Pancreas (tissue), 10 donors: ENCODE results near the gene CLSTN3. TPM values are rescaled to one million over a fixed set of nuclear protein-coding genes. Genes with fewer than 3 reads are reported as not detected.
A peak's percentile ranks its signal among the peaks of the same experiment; 100 is the strongest.

Source experiments
- ATAC-seq, 4 donors: fragments of 200-7000 bp; cut with Tn5 transposase; one replicate each; pipeline versions ENCODE4 v1.8.0 to v1.9.1; 2020; ENCODE audit warnings: mild to moderate bottlenecking in 4 of 4, moderate library complexity in 4 of 4
- DNase-seq, 6 donors: peaks; one replicate each; pipeline ENCODE4 v3.0.0-alpha.2; 2020
- FAIRE-seq: peaks from 2 replicates; lab custom pipeline; 2012; peaks lifted over from hg19 to GRCh38; lab: Jason Lieb, UNC
- H3K27ac ChIP-seq, 4 donors: fragments of 200-600 bp; sonication (generic); 1 replicate in 3 of 4; 2 replicates in 1 of 4; pipeline versions ENCODE4 v1.5.0 to v1.8.0; 2020
- H3K27me3 ChIP-seq, 4 donors: fragments of 200-600 bp; one replicate each; pipeline ENCODE4 v1.8.0; 2021
- H3K36me3 ChIP-seq, 3 donors: fragments of 200-600 bp; sonication (generic) in 1 of 3; one replicate each; pipeline versions ENCODE4 v1.5.0 to v1.8.0; 2020 to 2021
- H3K4me1 ChIP-seq, 3 donors: fragments of 200-600 bp; one replicate each; pipeline ENCODE4 v1.8.0; 2021
- H3K4me3 ChIP-seq, 4 donors: fragments of 200-600 bp; sonication (generic) in 2 of 4; one replicate each; pipeline versions ENCODE4 v1.5.0 to v1.8.0; 2020 to 2021
- H3K9me3 ChIP-seq, 4 donors: fragments of 200-600 bp; one replicate each; pipeline ENCODE4 v1.8.0; 2021
- WGBS, 2 donors: extraction: QIAGEN DNeasy Blood & Tissue Kit; methylation state at CpG; one replicate each; pipeline ENCODE4 v1.1.7; 2013; 5-methylcytosine and 5-hydroxymethylcytosine counted together
- intact Hi-C, 3 donors: fragments of 100-400 bp; cut with DNase I; formaldehyde crosslinking; loops; one replicate each; pipeline versions ENCODE4 v1.11.1 to v1.14.2; 2022
- polyA plus RNA-seq, 2 donors: library from polyadenylated mRNA; stranded (reverse); fragments of 200-250 nt; gene quantifications; one replicate each; pipeline ENCODE4 v1.2.3, GENCODE V29; 2013
- total RNA-seq, 6 donors: library from RNA; stranded (reverse); fragmentation: NEBNext Ultra II Directional in 4 of 6; extraction: Animal tissue kit (Norgen Biotek cat#: 25700) in 4 of 6; gene quantifications; one replicate each; pipeline versions ENCODE4 v1.2.1 to v1.2.4, GENCODE V29; 2021 to 2023
- TF ChIP-seq, protein P1 (sequence below), 4 donors: fragments of 200-600 bp; sonication (generic) in 3 of 4; IDR thresholded peaks; one replicate each; pipeline versions ENCODE4 v1.5.0 to v1.8.0; 2021; ENCODE audit warnings: antibody characterized with exemption in 4 of 4
- donor health status: healthy with polysubstance abuse.
- donor health status: DM: no; HTN: no; CAD: no; lungs with moderate emphysema.
- donor health status: DM: no; HTN: no; CAD: no.
- donor health status: control.
- donor health status: control.
- donor health status: Bipolar disorder and iron deficiency.
- donor health status: DM: yes; HTN: yes; CAD: no.
- donor health status: DM: no; HTN: no; CAD: no.
- donor health status: DM: no; HTN: no; CAD: no.
- donor health status: DM: yes; HTN: yes; CAD: no.

CLSTN3 gene
- total and polyA plus RNA-seq, 8 donors = 7.8 to 26.2 (median 18.0) TPM

- Histone ChIP-seq H3K9me3 (no peaks in the 10 kb centered on the region), H3K36me3 (no peaks in the 10 kb centered on the region), H3K27ac (no peak overlapping the region), H3K27me3 (no peaks in the 10 kb centered on the region), H3K4me3 (peak overlapping the region in 1 of 4 donors; percentile 17), H3K4me1 (peaks cover 0 to 6% (median 5%) of the 10 kb centered on the region in 3 donors)
- TF ChIP-seq, protein P1, sequence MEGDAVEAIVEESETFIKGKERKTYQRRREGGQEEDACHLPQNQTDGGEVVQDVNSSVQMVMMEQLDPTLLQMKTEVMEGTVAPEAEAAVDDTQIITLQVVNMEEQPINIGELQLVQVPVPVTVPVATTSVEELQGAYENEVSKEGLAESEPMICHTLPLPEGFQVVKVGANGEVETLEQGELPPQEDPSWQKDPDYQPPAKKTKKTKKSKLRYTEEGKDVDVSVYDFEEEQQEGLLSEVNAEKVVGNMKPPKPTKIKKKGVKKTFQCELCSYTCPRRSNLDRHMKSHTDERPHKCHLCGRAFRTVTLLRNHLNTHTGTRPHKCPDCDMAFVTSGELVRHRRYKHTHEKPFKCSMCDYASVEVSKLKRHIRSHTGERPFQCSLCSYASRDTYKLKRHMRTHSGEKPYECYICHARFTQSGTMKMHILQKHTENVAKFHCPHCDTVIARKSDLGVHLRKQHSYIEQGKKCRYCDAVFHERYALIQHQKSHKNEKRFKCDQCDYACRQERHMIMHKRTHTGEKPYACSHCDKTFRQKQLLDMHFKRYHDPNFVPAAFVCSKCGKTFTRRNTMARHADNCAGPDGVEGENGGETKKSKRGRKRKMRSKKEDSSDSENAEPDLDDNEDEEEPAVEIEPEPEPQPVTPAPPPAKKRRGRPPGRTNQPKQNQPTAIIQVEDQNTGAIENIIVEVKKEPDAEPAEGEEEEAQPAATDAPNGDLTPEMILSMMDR (IDR thresholded peaks at IDR 0.05) = no peak
- DNase-seq (no peak), FAIRE-seq (no peak), ATAC-seq (no peak)
- intact Hi-C loops = no loop called here
- WGBS, 2 donors = 89 to 90% methylated on average over 16 to 17 of the region's 17 CpGs
Observed at GRCh38 chr12:7127916-7128626, 2.1 kb upstream of the CLSTN3 start.

DNA sequence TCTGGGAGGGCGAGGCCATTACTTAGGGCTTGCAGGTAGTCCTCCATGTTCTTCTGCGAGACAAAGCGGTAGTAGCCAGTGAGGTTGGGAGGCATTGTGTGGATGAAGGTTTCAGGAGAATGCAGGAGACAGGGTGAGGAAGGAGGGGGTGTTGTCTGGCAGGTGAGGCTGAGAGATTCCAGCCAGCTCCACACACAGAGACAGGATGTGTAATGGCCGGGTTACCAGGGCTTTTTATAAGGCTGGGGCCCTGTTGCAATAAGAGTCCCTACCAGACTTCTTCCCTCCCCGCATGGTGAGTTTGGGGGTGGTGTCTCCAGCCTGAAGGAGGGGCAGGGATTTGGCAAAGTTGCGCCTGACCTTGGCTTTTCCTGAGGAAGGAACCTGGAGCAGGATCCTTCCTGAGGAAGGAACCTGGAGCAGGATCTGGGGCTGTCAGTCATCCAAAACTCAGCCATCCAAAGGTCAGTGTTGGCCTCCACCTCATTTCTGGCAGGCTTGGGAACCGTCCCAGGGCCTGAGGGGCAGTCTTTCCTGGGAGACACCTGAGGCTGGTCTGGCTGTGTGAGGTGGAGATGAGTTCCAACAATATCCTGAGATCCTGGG lies 1.4 kb upstream of the CLSTN3 start, which contains the start of gene RBP5:
Gene RBP5, minus strand, starts transcription at position 209 of the 606 bp plus-strand sequence. Its CDS starts 114 bp downstream, at position 95.
- Histone ChIP-seq H3K4me1 (peaks cover 0 to 6% (median 5%) of the 10 kb centered on the region in 3 donors), H3K36me3 (no peaks in the 10 kb centered on the region), H3K4me3 (peak within 1 kb of the TSS; percentile 26 to 74 (median 72)), H3K27me3 (no peaks in the 10 kb centered on the region), H3K27ac (peak within 1 kb of the TSS in 3 of 4 donors; percentile 15 to 73 (median 62)), H3K9me3 (no peaks in the 10 kb centered on the region)
- intact Hi-C loops = no loop called here
- FAIRE-seq (no peak), ATAC-seq (no peak), DNase-seq (no peak)
- 59 to 63% methylated on average over 7 of the region's 7 CpGs for WGBS, 2 donors
- TF ChIP-seq, protein P1 (IDR thresholded peaks at IDR 0.05) = no peak

DNA sequence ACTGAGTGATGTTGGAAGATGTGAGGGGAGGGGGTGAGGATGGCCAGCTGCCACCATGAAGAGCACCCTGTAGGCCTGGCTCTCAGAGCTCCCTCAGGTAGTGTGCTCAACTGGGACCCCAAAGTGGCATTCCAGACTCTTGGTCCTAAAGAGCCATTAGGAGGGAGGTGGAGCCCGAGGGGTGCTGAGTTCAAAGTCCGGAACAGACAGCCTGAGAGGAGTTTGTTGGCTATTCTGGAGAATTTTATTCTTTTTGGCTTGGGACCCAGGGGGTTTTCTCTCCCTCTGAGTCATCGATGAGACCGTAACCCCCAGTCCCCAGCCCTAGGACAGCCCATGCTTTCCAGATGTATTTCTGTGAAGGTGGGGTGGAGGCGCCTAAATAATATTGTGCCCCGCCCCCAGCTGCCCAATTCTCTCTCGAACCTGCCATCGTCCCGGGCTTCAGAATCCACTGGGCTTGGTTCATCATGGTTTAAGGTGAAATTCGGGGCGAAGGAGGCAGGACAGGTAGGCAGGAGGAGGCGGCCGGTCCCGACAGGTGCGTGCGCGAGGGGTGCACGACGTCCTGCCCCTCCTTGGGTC lies 792 bp upstream of the CLSTN3 start:
- FAIRE-seq = no peak

GRCh38 chr12:7130701-7131501 lies 730 bp downstream of the CLSTN3 start:
- Histone ChIP-seq H3K27me3 (no peaks in the 10 kb centered on the region), H3K36me3 (no peaks in the 10 kb centered on the region), H3K9me3 (no peaks in the 10 kb centered on the region), H3K4me3 (peak overlapping the region; percentile 26 to 74 (median 72)), H3K4me1 (peaks cover 0 to 6% (median 5%) of the 10 kb centered on the region in 3 donors), H3K27ac (peak overlapping the region in 3 of 4 donors; percentile 8 to 73 (median 62))
- 2 to 3% methylated on average over 29 to 32 of the region's 32 CpGs for WGBS, 2 donors
- ATAC-seq (peak; percentile 55 to 83 (median 76)), FAIRE-seq (no peak), DNase-seq (peak in 5 of 6 donors; percentile 55 to 81 (median 71))
- intact Hi-C loops = no loop called here
- TF ChIP-seq, protein P1 (IDR thresholded peaks at IDR 0.05) = no peak

More for the DNA sequence above, 792 bp upstream of the CLSTN3 start:
- peaks cover 0 to 6% (median 5%) of the 10 kb centered on the region in 3 donors for H3K4me1 ChIP-seq
- peak overlapping the region in 3 of 4 donors; percentile 15 to 73 (median 62) for H3K27ac ChIP-seq
- WGBS, 2 donors = 3% methylated on average over 19 of the region's 19 CpGs
- peak in 2 of 4 donors; percentile 1 to 4 for ATAC-seq
- intact Hi-C loops = no loop called here
- no peaks in the 10 kb centered on the region for H3K27me3 ChIP-seq
- no peaks in the 10 kb centered on the region for H3K36me3 ChIP-seq
- no peaks in the 10 kb centered on the region for H3K9me3 ChIP-seq
- no peak for DNase-seq
- peak overlapping the region; percentile 26 to 74 (median 72) for H3K4me3 ChIP-seq
- TF ChIP-seq, protein P1 (IDR thresholded peaks at IDR 0.05) = no peak
